ENCODE results near the gene KRT12. TPM values are rescaled to one million over a fixed set of nuclear protein-coding genes. Genes with fewer than 3 reads are reported as not detected.

Gene KRT12
- total and polyA plus RNA-seq, 9 of the 15 experiments (the other 6 are each of a cell fraction or from before 2014, with no cell fraction given) = 0.18 to 7.0 (median 2.2) TPM

DNA sequence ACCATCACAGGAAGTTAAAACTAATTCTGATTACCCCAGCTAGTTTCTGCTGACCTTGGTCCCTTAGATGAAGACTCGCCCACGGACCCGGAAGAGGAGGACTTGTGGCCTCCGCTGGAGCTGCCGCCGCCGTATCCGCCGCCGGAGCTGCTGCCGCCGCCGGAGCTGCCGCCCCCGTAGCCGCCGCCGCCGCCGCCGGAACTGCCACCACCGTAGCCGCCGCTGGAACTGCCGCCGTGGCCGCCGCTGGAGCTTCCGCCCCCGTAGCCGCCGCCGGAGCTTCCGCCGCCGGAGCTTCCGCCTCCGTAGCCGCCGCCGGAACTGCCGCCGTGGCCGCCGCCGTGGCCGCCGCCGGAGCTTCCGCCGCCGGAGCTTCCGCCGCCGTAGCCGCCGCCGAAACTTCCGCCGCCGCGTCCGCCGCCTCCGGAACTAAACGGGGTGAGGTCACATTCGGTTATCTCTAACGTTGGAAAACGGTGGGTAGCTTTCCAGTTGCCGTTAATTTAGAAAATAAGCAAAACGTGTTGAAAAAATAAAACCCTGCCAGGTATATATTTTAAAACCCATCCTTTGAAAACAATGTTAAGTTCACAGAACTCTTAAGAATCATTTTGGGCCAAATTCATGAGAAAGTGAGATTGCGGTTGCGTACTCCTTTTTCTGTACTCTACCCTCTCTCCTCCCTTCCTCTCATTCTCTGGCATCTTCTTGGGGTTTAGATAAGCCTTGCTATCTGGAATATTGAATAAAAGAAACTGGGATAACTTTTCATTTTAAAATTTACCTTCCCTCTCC, 48.1 kb downstream of the KRT12 start (continued):
- TF ChIP-seq NR2C2 (CRISPR knock-in tag; IDR thresholded peaks at IDR 0.05) = no peak
- peak; percentile 98 for TF ChIP-seq NR2C2 (tag; IDR thresholded peaks at IDR 0.05)
- TF ChIP-seq TSC22D4 (tag; IDR thresholded peaks at IDR 0.05) = no peak
- TF ChIP-seq ZNF41 (CRISPR knock-in tag; conservative IDR thresholded peaks at IDR 0.05) = no peak
- no peak for TF ChIP-seq DDX20 (tag; IDR thresholded peaks at IDR 0.05; ENCODE audit: low read depth)
- TF ChIP-seq CCAR2 (IDR thresholded peaks at IDR 0.05; ENCODE audit: low read depth, low read length) = no peak
- no peak; a peak in 1 of 4 replicates for TF ChIP-seq CSDE1 (IDR thresholded peaks at IDR 0.05)
- TF ChIP-seq ZNF217 (CRISPR knock-in tag; IDR thresholded peaks at IDR 0.05) = no peak
- TF ChIP-seq HLTF (IDR thresholded peaks at IDR 0.05) = no peak
- no peak for TF ChIP-seq FOXA3 (CRISPR knock-in tag; conservative IDR thresholded peaks at IDR 0.05 in 1 of 2, IDR thresholded peaks at IDR 0.05 in 1 of 2)
- no peak for TF ChIP-seq MCM7 (IDR thresholded peaks at IDR 0.05)
- peak; percentile 52 for TF ChIP-seq NBN (IDR thresholded peaks at IDR 0.05; ENCODE audit: low read depth)
- TF ChIP-seq, protein P1, sequence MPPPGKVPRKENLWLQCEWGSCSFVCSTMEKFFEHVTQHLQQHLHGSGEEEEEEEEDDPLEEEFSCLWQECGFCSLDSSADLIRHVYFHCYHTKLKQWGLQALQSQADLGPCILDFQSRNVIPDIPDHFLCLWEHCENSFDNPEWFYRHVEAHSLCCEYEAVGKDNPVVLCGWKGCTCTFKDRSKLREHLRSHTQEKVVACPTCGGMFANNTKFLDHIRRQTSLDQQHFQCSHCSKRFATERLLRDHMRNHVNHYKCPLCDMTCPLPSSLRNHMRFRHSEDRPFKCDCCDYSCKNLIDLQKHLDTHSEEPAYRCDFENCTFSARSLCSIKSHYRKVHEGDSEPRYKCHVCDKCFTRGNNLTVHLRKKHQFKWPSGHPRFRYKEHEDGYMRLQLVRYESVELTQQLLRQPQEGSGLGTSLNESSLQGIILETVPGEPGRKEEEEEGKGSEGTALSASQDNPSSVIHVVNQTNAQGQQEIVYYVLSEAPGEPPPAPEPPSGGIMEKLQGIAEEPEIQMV (tag; conservative IDR thresholded peaks at IDR 0.05; ENCODE audit: low read depth) = no peak
- TF ChIP-seq, protein P2, sequence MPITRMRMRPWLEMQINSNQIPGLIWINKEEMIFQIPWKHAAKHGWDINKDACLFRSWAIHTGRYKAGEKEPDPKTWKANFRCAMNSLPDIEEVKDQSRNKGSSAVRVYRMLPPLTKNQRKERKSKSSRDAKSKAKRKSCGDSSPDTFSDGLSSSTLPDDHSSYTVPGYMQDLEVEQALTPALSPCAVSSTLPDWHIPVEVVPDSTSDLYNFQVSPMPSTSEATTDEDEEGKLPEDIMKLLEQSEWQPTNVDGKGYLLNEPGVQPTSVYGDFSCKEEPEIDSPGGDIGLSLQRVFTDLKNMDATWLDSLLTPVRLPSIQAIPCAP (CRISPR knock-in tag; IDR thresholded peaks at IDR 0.05; ENCODE audit: borderline replicate concordance) = no peak
- TF ChIP-seq SREBF2 (CRISPR knock-in tag; IDR thresholded peaks at IDR 0.05) = no peak
- TF ChIP-seq, protein P3, sequence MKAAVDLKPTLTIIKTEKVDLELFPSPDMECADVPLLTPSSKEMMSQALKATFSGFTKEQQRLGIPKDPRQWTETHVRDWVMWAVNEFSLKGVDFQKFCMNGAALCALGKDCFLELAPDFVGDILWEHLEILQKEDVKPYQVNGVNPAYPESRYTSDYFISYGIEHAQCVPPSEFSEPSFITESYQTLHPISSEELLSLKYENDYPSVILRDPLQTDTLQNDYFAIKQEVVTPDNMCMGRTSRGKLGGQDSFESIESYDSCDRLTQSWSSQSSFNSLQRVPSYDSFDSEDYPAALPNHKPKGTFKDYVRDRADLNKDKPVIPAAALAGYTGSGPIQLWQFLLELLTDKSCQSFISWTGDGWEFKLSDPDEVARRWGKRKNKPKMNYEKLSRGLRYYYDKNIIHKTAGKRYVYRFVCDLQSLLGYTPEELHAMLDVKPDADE (conservative IDR thresholded peaks at IDR 0.05; ENCODE audit: control insufficient read depth, low read depth, low read length) = no peak
- TF ChIP-seq MTA3 (IDR thresholded peaks at IDR 0.05; ENCODE audit: borderline replicate concordance) = peak; percentile 60; the same call in 1 of the 2 replicates
- TF ChIP-seq ATF1 (CRISPR knock-in tag; IDR thresholded peaks at IDR 0.05) = no peak
- peak; percentile 54; the same call in 1 of the 2 replicates for TF ChIP-seq ATF1 (tag; IDR thresholded peaks at IDR 0.05)
- no peak for TF ChIP-seq ZNF696 (CRISPR knock-in tag; conservative IDR thresholded peaks at IDR 0.05)
- TF ChIP-seq NFIC (IDR thresholded peaks at IDR 0.05) = no peak
- TF ChIP-seq, protein P4, sequence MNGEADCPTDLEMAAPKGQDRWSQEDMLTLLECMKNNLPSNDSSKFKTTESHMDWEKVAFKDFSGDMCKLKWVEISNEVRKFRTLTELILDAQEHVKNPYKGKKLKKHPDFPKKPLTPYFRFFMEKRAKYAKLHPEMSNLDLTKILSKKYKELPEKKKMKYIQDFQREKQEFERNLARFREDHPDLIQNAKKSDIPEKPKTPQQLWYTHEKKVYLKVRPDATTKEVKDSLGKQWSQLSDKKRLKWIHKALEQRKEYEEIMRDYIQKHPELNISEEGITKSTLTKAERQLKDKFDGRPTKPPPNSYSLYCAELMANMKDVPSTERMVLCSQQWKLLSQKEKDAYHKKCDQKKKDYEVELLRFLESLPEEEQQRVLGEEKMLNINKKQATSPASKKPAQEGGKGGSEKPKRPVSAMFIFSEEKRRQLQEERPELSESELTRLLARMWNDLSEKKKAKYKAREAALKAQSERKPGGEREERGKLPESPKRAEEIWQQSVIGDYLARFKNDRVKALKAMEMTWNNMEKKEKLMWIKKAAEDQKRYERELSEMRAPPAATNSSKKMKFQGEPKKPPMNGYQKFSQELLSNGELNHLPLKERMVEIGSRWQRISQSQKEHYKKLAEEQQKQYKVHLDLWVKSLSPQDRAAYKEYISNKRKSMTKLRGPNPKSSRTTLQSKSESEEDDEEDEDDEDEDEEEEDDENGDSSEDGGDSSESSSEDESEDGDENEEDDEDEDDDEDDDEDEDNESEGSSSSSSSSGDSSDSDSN (IDR thresholded peaks at IDR 0.05; ENCODE audit: borderline replicate concordance in 1 of 2, low read depth in 2 of 2, low read length in 2 of 2) = no peak
- peak; percentile 50; the same call in 1 of the 2 replicates for TF ChIP-seq HCFC1 (IDR thresholded peaks at IDR 0.05; ENCODE audit: low read depth, low read length)
